ENCODE data around the gene TMCC2. TPM values are rescaled to one million over a fixed set of nuclear protein-coding genes. Genes with fewer than 3 reads are reported as not detected.
A peak's percentile ranks its signal among the peaks of the same experiment; 100 is the strongest.

Gene TMCC2
- total RNA-seq, 1 experiment from 2014 or later, result 2.7 TPM

GRCh38 chr1:205271277-205271676 lies 43.5 kb downstream of the TMCC2 start:
- Histone ChIP-seq H3K9me2 (ENCODE audit: insufficient read depth) (no peaks in the 10 kb centered on the region), H3K36me3 (ENCODE audit: control insufficient read depth in 1 of 2, insufficient read depth in 2 of 2, low read length in 2 of 2) (no peaks in the 10 kb centered on the region), H4K20me1 (ENCODE audit: insufficient read depth) (no peaks in the 10 kb centered on the region), H3K4me1 (ENCODE audit: control insufficient read depth in 1 of 2, insufficient read depth in 2 of 2, low read length in 2 of 2) (peaks cover 21 to 51% of the 10 kb centered on the region in 2 experiments), H3K4me3 (replicated peaks in 1 of 2; ENCODE audit: low read depth in 1 of 2, low read length in 2 of 2) (peak overlapping the region in 1 of 2 experiments; percentile 21; a peak in 2 of 4 replicates), H3K79me2 (ENCODE audit: insufficient read depth, low read length) (no peaks in the 10 kb centered on the region), H3K27me3 (ENCODE audit: insufficient read depth, low read length) (no peaks in the 10 kb centered on the region), H2AFZ (ENCODE audit: low read depth, low read length, poor library complexity, severe bottlenecking) (no peak overlapping the region), H3K4me2 (ENCODE audit: low read length) (peak overlapping the region; percentile 73), H3K9ac (ENCODE audit: low read length) (peak overlapping the region; percentile 16; the same call in 1 of the 2 replicates), H3K9me3 (ENCODE audit: control insufficient read depth in 1 of 2, insufficient read depth in 1 of 2, low read depth in 1 of 2, low read length in 2 of 2) (no peaks in the 10 kb centered on the region), H3K27ac (ENCODE audit: low read depth, low read length) (peak overlapping the region; percentile 11; the same call in 1 of the 2 replicates)
- ChIA-PET POLR2A (interaction anchor here (0.8 to 1.5 kb wide), 6 partner anchors 11 to 54 kb away, joined by 3 to 6 read pairs (median 4); partner anchors contain the start of gene NUAK2), RAD21 (ENCODE audit: low non-redundant PET in 1 of 2, low total read pairs in 2 of 2, uncharacterized antibody in 2 of 2, unreplicated experiment in 2 of 2) (interaction anchor here (0.7 to 3.1 kb wide), 7 partner anchors 10 to 83 kb away, joined by 3 to 24 read pairs (median 3); no protein-coding TSS in a partner anchor), CTCF (interaction anchor here (0.8 to 9.3 kb wide), 19 partner anchors 9 to 464 kb away, joined by 3 to 397 read pairs (median 5); partner anchors contain the start of gene NUAK2)
- peak; percentile 49 for ATAC-seq
- intact Hi-C loops (cut with micrococcal nuclease), result loop anchor here (10.0 kb wide), 2 partner anchors 254 to 364 kb away; partner anchors contain the start of gene ELK4
- no peak for DNase-seq (ENCODE audit: low read depth, low spot score)
- no TSS peak for BruUV-seq (replicated peaks)
- TF ChIP-seq POLR2A (IDR thresholded peaks at IDR 0.05; ENCODE audit: borderline replicate concordance, extremely low read depth, insufficient read depth, insufficient read length), result no peak
- TF ChIP-seq TCF7L2 (IDR thresholded peaks at IDR 0.05; ENCODE audit: borderline replicate concordance, extremely low read depth, insufficient read depth, insufficient read length), result no peak
- peak in 2 of 3 experiments; percentile 16 to 25; a peak in 2 of 6 replicates for TF ChIP-seq CTCF (IDR thresholded peaks at IDR 0.05 in 2 of 3, conservative IDR thresholded peaks at IDR 0.05 in 1 of 3; ENCODE audit: borderline replicate concordance in 1 of 3, insufficient read depth in 1 of 3, low read depth in 2 of 3, low read length in 2 of 3)

DNA sequence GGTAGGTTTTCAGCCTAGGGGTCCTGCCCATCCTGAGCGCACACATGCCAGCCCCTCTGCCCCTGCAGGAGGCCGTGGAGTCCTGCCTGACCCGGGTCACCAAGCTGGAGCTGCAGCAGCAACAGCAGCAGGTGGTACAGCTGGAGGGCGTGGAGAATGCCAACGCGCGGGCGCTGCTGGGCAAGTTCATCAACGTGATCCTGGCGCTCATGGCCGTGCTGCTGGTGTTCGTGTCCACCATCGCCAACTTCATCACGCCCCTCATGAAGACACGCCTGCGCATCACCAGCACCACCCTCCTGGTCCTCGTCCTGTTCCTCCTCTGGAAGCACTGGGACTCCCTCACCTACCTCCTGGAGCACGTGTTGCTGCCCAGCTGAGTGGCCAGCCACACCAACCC lies 44.0 kb downstream of the TMCC2 start:
- Histone ChIP-seq H3K27me3 (ENCODE audit: insufficient read depth, low read length) (no peaks in the 10 kb centered on the region), H3K4me3 (replicated peaks in 1 of 2; ENCODE audit: low read depth in 1 of 2, low read length in 2 of 2) (no peak overlapping the region), H3K4me1 (ENCODE audit: control insufficient read depth in 1 of 2, insufficient read depth in 2 of 2, low read length in 2 of 2) (peaks cover 18 to 47% of the 10 kb centered on the region in 2 experiments), H3K4me2 (ENCODE audit: low read length) (peak overlapping the region; percentile 73), H3K9me2 (ENCODE audit: insufficient read depth) (no peaks in the 10 kb centered on the region), H2AFZ (ENCODE audit: low read depth, low read length, poor library complexity, severe bottlenecking) (no peak overlapping the region), H3K9me3 (ENCODE audit: control insufficient read depth in 1 of 2, insufficient read depth in 1 of 2, low read depth in 1 of 2, low read length in 2 of 2) (no peaks in the 10 kb centered on the region), H3K9ac (ENCODE audit: low read length) (no peak overlapping the region), H3K27ac (ENCODE audit: low read depth, low read length) (no peak overlapping the region), H3K79me2 (ENCODE audit: insufficient read depth, low read length) (no peaks in the 10 kb centered on the region), H4K20me1 (ENCODE audit: insufficient read depth) (no peaks in the 10 kb centered on the region), H3K36me3 (ENCODE audit: control insufficient read depth in 1 of 2, insufficient read depth in 2 of 2, low read length in 2 of 2) (no peaks in the 10 kb centered on the region)
- ChIA-PET CTCF (interaction anchor here (0.8 to 9.3 kb wide), 15 partner anchors 10 to 465 kb away, joined by 3 to 397 read pairs (median 5); partner anchors contain the start of gene NUAK2), RAD21 (ENCODE audit: low non-redundant PET in 1 of 2, low total read pairs in 2 of 2, uncharacterized antibody in 2 of 2, unreplicated experiment in 2 of 2) (interaction anchor here (0.8 to 3.1 kb wide), 4 partner anchors 46 to 54 kb away, joined by 3 to 24 read pairs (median 10); no protein-coding TSS in a partner anchor), POLR2A (interaction anchor here (1.0 to 1.5 kb wide), 5 partner anchors 15 to 53 kb away, joined by 3 to 6 read pairs (median 5); partner anchors contain the start of gene NUAK2)
- no peak for ATAC-seq
- no TSS peak for BruUV-seq (replicated peaks)
- intact Hi-C loops (cut with micrococcal nuclease), result loop anchor here (10.0 kb wide), 2 partner anchors 253 to 363 kb away; partner anchors contain the start of gene ELK4
- DNase-seq (ENCODE audit: low read depth, low spot score), result no peak
- TF ChIP-seq POLR2AphosphoS5 (IDR thresholded peaks at IDR 0.05; ENCODE audit: low read depth, low read length) (no peak), ATF3 (IDR thresholded peaks at IDR 0.05) (no peak), ZBTB33 (IDR thresholded peaks at IDR 0.05; ENCODE audit: extremely low read depth, insufficient replicate concordance, low read length) (no peak)
